WTC11 (cell line): ENCODE data around the gene MATN3.

ENCODE experiments used
- CREB1 ChIP-seq: sonication (generic); formaldehyde crosslinking; IDR thresholded peaks from 2 replicates; pipeline ENCODE4 v1.8.0; 2023; ENCODE audit warnings: mild to moderate bottlenecking, missing genetic modification reagents
- CREM ChIP-seq: sonication (generic); formaldehyde crosslinking; IDR thresholded peaks from 2 replicates; pipeline ENCODE4 v1.8.1; 2022; ENCODE audit warnings: mild to moderate bottlenecking, missing genetic modification reagents, moderate library complexity
- JUN ChIP-seq: sonication (generic); formaldehyde crosslinking; IDR thresholded peaks from 2 replicates; pipeline ENCODE4 v1.8.0; 2023; ENCODE audit warnings: mild to moderate bottlenecking, missing genetic modification reagents
- NR3C1 ChIP-seq: sonication (generic); formaldehyde crosslinking; conservative IDR thresholded peaks from 2 replicates; pipeline ENCODE4 v1.8.1; 2023; ENCODE audit warnings: low read depth, mild to moderate bottlenecking, missing genetic modification reagents
- RELA ChIP-seq: sonication (generic); formaldehyde crosslinking; IDR thresholded peaks from 2 replicates; pipeline ENCODE4 v1.8.1; 2022; ENCODE audit warnings: missing genetic modification reagents, mild to moderate bottlenecking, borderline replicate concordance
- SP1 ChIP-seq: sonication (generic); formaldehyde crosslinking; conservative IDR thresholded peaks from 2 replicates; pipeline ENCODE4 v1.8.1; 2022; ENCODE audit warnings: missing genetic modification reagents
- ZNF263 ChIP-seq: sonication (generic); formaldehyde crosslinking; IDR thresholded peaks from 2 replicates; pipeline ENCODE4 v1.8.1; 2022; ENCODE audit warnings: low read depth, mild to moderate bottlenecking, moderate library complexity, missing genetic modification reagents
- ZNF423 ChIP-seq: fragments of 250-450 bp; sonication (Bioruptor Pico); IDR thresholded peaks from 2 replicates; pipeline ENCODE4 v2.1.2; 2022; ENCODE audit warnings: mild to moderate bottlenecking, moderate library complexity
- TF ChIP-seq, protein P1 (sequence below): fragments of 200-600 bp; IDR thresholded peaks from 2 replicates; pipeline ENCODE4 v1.8.0; 2022; ENCODE audit warnings: antibody characterized with exemption
- TF ChIP-seq, protein P2 (sequence below): sonication (generic); formaldehyde crosslinking; IDR thresholded peaks from 2 replicates; pipeline ENCODE4 v1.8.0; 2022; ENCODE audit warnings: mild to moderate bottlenecking, missing genetic modification reagents
- TF ChIP-seq, protein P3 (sequence below): sonication (generic); formaldehyde crosslinking; IDR thresholded peaks from 2 replicates; pipeline ENCODE4 v1.8.1; 2023; ENCODE audit warnings: mild to moderate bottlenecking, missing genetic modification reagents, borderline replicate concordance
- TF ChIP-seq, protein P4 (sequence below): sonication (generic); formaldehyde crosslinking; IDR thresholded peaks from 2 replicates; pipeline ENCODE4 v1.8.0; 2022; ENCODE audit warnings: mild to moderate bottlenecking, missing genetic modification reagents
- TF ChIP-seq, protein P5 (sequence below): sonication (generic); formaldehyde crosslinking; conservative IDR thresholded peaks from 2 replicates; pipeline ENCODE4 v1.8.1; 2023; ENCODE audit warnings: mild to moderate bottlenecking, low read depth, missing genetic modification reagents, moderate library complexity
- TF ChIP-seq, protein P6 (sequence below): sonication (generic); formaldehyde crosslinking; IDR thresholded peaks from 2 replicates; pipeline ENCODE4 v1.8.0; 2023; ENCODE audit warnings: missing genetic modification reagents

DNA sequence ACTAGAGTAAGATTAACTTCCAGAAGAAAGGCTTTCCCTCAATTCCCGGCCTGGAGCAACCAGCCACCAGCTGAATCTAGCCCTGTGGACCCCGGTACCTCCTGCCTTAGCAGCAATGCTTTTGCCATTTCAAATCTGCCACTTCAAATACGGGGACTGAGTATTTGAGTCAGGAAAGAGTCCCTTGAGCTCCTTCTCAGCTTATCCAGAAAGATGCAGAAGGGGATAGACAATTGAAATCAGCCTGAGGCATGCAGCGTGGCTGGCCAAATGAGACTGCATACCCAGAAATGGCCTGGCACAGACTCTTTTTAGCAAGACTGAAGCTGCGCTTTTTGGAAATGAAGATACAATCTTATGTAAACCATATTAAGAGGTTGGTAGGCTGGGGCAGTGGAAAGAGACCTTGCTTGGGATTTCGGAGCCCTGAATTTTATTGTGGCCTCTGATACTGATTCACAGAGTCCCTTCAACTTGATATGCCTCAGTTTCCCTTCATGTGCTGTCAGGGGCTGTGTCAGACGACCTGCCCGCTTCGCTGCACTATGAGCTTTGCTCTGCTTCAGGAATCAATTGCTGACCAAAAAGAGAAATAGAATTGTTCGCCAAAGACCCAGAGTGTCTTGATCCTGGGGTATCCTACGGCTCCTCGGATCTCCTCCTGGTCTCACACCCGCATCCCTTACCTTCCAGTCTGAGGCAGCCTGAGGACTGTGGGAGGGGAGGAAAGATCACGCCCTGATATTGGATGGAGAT is 1.0 kb downstream of the MATN3 start:
- TF ChIP-seq, protein P1, sequence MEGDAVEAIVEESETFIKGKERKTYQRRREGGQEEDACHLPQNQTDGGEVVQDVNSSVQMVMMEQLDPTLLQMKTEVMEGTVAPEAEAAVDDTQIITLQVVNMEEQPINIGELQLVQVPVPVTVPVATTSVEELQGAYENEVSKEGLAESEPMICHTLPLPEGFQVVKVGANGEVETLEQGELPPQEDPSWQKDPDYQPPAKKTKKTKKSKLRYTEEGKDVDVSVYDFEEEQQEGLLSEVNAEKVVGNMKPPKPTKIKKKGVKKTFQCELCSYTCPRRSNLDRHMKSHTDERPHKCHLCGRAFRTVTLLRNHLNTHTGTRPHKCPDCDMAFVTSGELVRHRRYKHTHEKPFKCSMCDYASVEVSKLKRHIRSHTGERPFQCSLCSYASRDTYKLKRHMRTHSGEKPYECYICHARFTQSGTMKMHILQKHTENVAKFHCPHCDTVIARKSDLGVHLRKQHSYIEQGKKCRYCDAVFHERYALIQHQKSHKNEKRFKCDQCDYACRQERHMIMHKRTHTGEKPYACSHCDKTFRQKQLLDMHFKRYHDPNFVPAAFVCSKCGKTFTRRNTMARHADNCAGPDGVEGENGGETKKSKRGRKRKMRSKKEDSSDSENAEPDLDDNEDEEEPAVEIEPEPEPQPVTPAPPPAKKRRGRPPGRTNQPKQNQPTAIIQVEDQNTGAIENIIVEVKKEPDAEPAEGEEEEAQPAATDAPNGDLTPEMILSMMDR: no peak
- no peak for TF ChIP-seq JUN
- TF ChIP-seq ZNF263: no peak
- TF ChIP-seq CREM: no peak
- no peak for TF ChIP-seq SP1
- TF ChIP-seq ZNF423 (CRISPR knock-in tag): no peak
- TF ChIP-seq, protein P2, sequence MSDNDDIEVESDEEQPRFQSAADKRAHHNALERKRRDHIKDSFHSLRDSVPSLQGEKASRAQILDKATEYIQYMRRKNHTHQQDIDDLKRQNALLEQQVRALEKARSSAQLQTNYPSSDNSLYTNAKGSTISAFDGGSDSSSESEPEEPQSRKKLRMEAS (CRISPR knock-in tag): no peak
- TF ChIP-seq, protein P3, sequence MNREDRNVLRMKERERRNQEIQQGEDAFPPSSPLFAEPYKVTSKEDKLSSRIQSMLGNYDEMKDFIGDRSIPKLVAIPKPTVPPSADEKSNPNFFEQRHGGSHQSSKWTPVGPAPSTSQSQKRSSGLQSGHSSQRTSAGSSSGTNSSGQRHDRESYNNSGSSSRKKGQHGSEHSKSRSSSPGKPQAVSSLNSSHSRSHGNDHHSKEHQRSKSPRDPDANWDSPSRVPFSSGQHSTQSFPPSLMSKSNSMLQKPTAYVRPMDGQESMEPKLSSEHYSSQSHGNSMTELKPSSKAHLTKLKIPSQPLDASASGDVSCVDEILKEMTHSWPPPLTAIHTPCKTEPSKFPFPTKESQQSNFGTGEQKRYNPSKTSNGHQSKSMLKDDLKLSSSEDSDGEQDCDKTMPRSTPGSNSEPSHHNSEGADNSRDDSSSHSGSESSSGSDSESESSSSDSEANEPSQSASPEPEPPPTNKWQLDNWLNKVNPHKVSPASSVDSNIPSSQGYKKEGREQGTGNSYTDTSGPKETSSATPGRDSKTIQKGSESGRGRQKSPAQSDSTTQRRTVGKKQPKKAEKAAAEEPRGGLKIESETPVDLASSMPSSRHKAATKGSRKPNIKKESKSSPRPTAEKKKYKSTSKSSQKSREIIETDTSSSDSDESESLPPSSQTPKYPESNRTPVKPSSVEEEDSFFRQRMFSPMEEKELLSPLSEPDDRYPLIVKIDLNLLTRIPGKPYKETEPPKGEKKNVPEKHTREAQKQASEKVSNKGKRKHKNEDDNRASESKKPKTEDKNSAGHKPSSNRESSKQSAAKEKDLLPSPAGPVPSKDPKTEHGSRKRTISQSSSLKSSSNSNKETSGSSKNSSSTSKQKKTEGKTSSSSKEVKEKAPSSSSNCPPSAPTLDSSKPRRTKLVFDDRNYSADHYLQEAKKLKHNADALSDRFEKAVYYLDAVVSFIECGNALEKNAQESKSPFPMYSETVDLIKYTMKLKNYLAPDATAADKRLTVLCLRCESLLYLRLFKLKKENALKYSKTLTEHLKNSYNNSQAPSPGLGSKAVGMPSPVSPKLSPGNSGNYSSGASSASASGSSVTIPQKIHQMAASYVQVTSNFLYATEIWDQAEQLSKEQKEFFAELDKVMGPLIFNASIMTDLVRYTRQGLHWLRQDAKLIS (CRISPR knock-in tag): no peak
- TF ChIP-seq NR3C1 (CRISPR knock-in tag): no peak
- TF ChIP-seq, protein P4, sequence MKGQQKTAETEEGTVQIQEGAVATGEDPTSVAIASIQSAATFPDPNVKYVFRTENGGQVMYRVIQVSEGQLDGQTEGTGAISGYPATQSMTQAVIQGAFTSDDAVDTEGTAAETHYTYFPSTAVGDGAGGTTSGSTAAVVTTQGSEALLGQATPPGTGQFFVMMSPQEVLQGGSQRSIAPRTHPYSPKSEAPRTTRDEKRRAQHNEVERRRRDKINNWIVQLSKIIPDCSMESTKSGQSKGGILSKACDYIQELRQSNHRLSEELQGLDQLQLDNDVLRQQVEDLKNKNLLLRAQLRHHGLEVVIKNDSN (CRISPR knock-in tag): no peak
- no peak for TF ChIP-seq CREB1 (CRISPR knock-in tag)
- TF ChIP-seq, protein P5, sequence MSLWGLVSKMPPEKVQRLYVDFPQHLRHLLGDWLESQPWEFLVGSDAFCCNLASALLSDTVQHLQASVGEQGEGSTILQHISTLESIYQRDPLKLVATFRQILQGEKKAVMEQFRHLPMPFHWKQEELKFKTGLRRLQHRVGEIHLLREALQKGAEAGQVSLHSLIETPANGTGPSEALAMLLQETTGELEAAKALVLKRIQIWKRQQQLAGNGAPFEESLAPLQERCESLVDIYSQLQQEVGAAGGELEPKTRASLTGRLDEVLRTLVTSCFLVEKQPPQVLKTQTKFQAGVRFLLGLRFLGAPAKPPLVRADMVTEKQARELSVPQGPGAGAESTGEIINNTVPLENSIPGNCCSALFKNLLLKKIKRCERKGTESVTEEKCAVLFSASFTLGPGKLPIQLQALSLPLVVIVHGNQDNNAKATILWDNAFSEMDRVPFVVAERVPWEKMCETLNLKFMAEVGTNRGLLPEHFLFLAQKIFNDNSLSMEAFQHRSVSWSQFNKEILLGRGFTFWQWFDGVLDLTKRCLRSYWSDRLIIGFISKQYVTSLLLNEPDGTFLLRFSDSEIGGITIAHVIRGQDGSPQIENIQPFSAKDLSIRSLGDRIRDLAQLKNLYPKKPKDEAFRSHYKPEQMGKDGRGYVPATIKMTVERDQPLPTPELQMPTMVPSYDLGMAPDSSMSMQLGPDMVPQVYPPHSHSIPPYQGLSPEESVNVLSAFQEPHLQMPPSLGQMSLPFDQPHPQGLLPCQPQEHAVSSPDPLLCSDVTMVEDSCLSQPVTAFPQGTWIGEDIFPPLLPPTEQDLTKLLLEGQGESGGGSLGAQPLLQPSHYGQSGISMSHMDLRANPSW (CRISPR knock-in tag): no peak
- TF ChIP-seq RELA (CRISPR knock-in tag): no peak
- TF ChIP-seq, protein P6, sequence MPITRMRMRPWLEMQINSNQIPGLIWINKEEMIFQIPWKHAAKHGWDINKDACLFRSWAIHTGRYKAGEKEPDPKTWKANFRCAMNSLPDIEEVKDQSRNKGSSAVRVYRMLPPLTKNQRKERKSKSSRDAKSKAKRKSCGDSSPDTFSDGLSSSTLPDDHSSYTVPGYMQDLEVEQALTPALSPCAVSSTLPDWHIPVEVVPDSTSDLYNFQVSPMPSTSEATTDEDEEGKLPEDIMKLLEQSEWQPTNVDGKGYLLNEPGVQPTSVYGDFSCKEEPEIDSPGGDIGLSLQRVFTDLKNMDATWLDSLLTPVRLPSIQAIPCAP (CRISPR knock-in tag): no peak
